Esophagus mucosa (tissue), 1 donor: ENCODE results near the gene IPCEF1. TPM values are rescaled to one million over a fixed set of nuclear protein-coding genes. Genes with fewer than 3 reads are reported as not detected.

Experiments used
- total RNA-seq: library from RNA; stranded (reverse); gene quantifications from one replicate; pipeline ENCODE4 v1.2.4, GENCODE V29; 2023
- donor health status: DM: yes; HTN: yes; CAD: no.

Gene IPCEF1
- total RNA-seq, 1 donor from 2014 or later: 1.8 TPM

Other genes with a start within 250 kb of the IPCEF1 start
- gene CNKSR3, start 153.9 kb upstream of the IPCEF1 start, total RNA-seq: 24.5 TPM